Measurements from ENCODE around the gene GPR78.

DNA sequence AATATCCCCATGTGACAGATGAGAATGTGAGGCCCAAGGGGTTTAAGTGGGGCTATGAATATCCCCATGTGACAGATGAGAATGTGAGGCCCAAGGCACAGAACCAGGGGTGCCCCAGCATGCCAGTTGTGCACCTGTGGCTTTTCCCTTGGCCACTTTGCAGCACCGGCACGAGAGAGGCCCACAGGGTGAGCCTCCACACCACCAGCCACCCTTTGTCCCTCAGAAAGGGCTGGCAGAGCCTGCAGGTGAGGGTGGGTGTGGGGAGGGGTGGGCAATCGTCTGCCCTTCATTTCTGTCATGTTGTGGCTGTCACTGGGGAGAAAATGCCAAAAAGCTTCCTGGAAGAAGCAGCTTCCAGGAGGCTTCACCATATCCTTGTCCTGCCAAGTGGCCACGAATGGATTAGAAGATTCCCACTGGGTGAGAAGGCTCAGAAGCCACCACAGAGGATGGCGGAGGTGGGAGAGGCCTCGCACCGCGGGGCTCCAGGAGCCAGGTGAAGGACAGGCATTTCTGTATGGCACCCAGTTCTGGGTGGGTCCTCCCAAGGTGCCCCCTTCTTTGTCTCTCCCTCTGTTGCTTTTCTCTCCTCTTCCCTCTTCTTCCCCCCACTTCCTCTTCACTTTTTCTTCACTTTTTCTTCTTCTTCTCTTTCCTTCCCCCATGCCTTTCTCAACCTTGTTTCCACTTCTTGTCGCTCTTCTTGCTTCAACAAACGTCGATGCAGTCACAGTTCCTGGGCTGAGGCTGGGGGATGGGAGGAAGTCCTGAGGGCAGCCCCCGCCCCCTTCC lies 469 bp upstream of the GPR78 start:
- TF ChIP-seq CTCF (IDR thresholded peaks at IDR 0.05) = no peak
- TF ChIP-seq POLR2A (IDR thresholded peaks at IDR 0.05) = no peak

Measured in sigmoid colon (tissue), 3 donors.